ENCODE data around the gene DCAF7. TPM values are rescaled to one million over a fixed set of nuclear protein-coding genes. Genes with fewer than 3 reads are reported as not detected.

The DCAF7 gene, protein sequence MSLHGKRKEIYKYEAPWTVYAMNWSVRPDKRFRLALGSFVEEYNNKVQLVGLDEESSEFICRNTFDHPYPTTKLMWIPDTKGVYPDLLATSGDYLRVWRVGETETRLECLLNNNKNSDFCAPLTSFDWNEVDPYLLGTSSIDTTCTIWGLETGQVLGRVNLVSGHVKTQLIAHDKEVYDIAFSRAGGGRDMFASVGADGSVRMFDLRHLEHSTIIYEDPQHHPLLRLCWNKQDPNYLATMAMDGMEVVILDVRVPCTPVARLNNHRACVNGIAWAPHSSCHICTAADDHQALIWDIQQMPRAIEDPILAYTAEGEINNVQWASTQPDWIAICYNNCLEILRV
- 34.1 TPM for total RNA-seq

- Histone ChIP-seq H3K9me3 (no peaks in the 10 kb centered on the region), H3K27me3 (no peaks in the 10 kb centered on the region), H3K4me3 (peak within 1 kb of the TSS; percentile 73 to 100), H3K36me3 (no peaks in the 10 kb centered on the region), H3K27ac (peak within 1 kb of the TSS; percentile 90), H3K4me1 (peaks cover 51% of the 10 kb centered on the region)
- DNase-seq (ENCODE audit: extremely low spot score in 2 of 2) = peak; percentile 99
- TF ChIP-seq, protein P1, sequence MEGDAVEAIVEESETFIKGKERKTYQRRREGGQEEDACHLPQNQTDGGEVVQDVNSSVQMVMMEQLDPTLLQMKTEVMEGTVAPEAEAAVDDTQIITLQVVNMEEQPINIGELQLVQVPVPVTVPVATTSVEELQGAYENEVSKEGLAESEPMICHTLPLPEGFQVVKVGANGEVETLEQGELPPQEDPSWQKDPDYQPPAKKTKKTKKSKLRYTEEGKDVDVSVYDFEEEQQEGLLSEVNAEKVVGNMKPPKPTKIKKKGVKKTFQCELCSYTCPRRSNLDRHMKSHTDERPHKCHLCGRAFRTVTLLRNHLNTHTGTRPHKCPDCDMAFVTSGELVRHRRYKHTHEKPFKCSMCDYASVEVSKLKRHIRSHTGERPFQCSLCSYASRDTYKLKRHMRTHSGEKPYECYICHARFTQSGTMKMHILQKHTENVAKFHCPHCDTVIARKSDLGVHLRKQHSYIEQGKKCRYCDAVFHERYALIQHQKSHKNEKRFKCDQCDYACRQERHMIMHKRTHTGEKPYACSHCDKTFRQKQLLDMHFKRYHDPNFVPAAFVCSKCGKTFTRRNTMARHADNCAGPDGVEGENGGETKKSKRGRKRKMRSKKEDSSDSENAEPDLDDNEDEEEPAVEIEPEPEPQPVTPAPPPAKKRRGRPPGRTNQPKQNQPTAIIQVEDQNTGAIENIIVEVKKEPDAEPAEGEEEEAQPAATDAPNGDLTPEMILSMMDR (IDR thresholded peaks at IDR 0.05) = no peak
- TF ChIP-seq POLR2AphosphoS5 (IDR thresholded peaks at IDR 0.05; ENCODE audit: insufficient read depth in 1 of 2, low read depth in 1 of 2) (peak; percentile 89 to 93), POLR2A (IDR thresholded peaks at IDR 0.05) (peak in 1 of 2 donors; percentile 37)
- intact Hi-C loops (cut with DNase I) = loop anchor here (10.0 kb wide), 2 partner anchors 55 to 105 kb away; partner anchors contain the start of genes CYB561 and TACO1
These were observed at the start of gene DCAF7 for GRCh38 chr17:63549946-63550816. Gene DCAF7, plus strand, starts transcription at chr17:63550477. Its CDS starts 201 bp downstream, at chr17:63550678.

DNA sequence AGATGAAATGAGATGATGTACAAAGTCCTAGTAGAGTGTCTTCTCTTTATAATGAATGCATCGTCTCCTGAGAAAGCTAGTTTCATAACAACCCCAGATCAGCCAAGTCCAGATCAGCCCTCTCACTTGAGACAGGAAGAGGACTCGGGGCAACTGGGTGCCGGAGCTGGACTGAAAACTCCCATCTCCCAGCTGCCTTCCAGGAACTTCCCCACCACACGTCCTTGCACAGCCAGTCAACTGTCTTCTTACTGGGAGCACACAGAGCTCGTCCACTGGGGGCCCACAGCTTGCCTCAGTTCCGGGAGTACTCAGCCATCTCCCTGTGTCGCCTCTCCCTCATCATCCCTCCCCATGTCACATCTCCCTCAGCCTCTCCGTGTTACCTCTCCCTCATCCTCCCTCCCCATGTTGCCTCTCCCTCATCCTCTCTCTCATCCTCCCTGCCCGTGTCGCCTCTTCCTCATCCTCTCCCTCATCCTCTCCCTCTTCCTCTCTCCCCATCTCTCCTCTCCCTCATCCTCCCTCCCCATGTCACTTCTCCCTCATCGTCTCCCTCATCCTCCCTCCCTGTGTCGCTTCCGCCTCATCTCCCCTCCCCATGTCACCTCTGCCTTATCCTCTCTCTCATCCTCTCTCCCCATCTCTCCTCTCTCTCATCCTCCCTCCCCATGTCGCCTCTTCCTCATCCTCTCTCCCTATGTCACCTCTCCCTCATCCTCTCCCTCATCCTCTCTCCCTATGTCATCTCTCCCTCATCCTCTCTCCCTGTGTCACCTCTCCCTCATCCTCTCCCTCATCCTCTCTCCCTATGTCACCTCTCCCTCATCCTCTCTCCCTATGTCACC lies 49.5 kb upstream of the DCAF7 start:
- Histone ChIP-seq H3K4me3 (no peak overlapping the region), H3K36me3 (no peaks in the 10 kb centered on the region), H3K27ac (no peak overlapping the region), H3K27me3 (no peaks in the 10 kb centered on the region), H3K4me1 (no peaks in the 10 kb centered on the region), H3K9me3 (no peaks in the 10 kb centered on the region)
- intact Hi-C loops (cut with DNase I) = no loop called here
- TF ChIP-seq POLR2A (IDR thresholded peaks at IDR 0.05) = no peak
- no peak for TF ChIP-seq POLR2AphosphoS5 (IDR thresholded peaks at IDR 0.05; ENCODE audit: insufficient read depth in 1 of 2, low read depth in 1 of 2)
- TF ChIP-seq, protein P1 (IDR thresholded peaks at IDR 0.05) = no peak
- DNase-seq (ENCODE audit: extremely low spot score in 2 of 2) = no peak

DNA sequence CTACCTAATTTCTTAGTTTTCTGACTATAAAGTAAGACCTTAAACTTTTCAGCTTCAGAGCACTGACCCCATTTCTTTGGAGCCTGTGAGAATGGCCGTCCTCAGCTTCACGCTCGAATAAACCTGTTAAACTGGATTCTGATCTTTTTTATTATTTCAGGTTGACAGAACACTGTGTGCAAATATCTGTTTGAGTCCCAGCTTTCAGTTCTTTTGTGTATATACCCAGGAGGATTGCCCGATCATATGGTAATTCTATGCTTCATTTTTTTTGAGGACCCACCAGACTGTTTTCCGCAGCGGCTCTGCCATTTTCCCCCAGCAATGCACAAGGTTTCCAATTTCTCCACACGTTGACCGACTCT lies 47.0 kb upstream of the DCAF7 start:
- no peaks in the 10 kb centered on the region for H3K27me3 ChIP-seq
- no peak overlapping the region for H3K4me3 ChIP-seq
- intact Hi-C loops (cut with DNase I) = no loop called here
- DNase-seq (ENCODE audit: extremely low spot score in 2 of 2) = no peak
- no peaks in the 10 kb centered on the region for H3K36me3 ChIP-seq
- no peak for TF ChIP-seq POLR2AphosphoS5 (IDR thresholded peaks at IDR 0.05; ENCODE audit: insufficient read depth in 1 of 2, low read depth in 1 of 2)
- no peak for TF ChIP-seq POLR2A (IDR thresholded peaks at IDR 0.05)
- TF ChIP-seq, protein P1 (IDR thresholded peaks at IDR 0.05) = no peak
- no peaks in the 10 kb centered on the region for H3K4me1 ChIP-seq
- no peaks in the 10 kb centered on the region for H3K9me3 ChIP-seq
- no peak overlapping the region for H3K27ac ChIP-seq

- Histone ChIP-seq H3K4me1 (no peaks in the 10 kb centered on the region), H3K27ac (no peak overlapping the region), H3K4me3 (no peak overlapping the region), H3K27me3 (no peaks in the 10 kb centered on the region), H3K36me3 (no peaks in the 10 kb centered on the region), H3K9me3 (no peaks in the 10 kb centered on the region)
- TF ChIP-seq, protein P1 (IDR thresholded peaks at IDR 0.05) = no peak
- TF ChIP-seq POLR2AphosphoS5 (IDR thresholded peaks at IDR 0.05; ENCODE audit: insufficient read depth in 1 of 2, low read depth in 1 of 2) (no peak), POLR2A (IDR thresholded peaks at IDR 0.05) (no peak)
- no peak for DNase-seq (ENCODE audit: extremely low spot score in 2 of 2)
- intact Hi-C loops (cut with DNase I) = no loop called here
These were observed 46.0 kb upstream of the DCAF7 start for GRCh38 chr17:63504261-63504660.
